ENCODE data around the gene RNF167.

GRCh38 chr17:4939546-4939795 is 597 bp upstream of the RNF167 start:
- no peak for TF ChIP-seq CTCF (IDR thresholded peaks at IDR 0.05)
- no peak for TF ChIP-seq POLR2A (IDR thresholded peaks at IDR 0.05)
